ENCODE results near the gene SMIM45. TPM values are rescaled to one million over a fixed set of nuclear protein-coding genes. Genes with fewer than 3 reads are reported as not detected.

Gene SMIM45

GRCh38 chr22:42007922-42008321, 56.0 kb downstream of the SMIM45 start:
- ChIA-PET POLR2A (no interaction called here), CTCF (no interaction called here)
- DNase-seq (ENCODE audit: low read depth, low spot score) (no peak), ATAC-seq (no peak)
- TF ChIP-seq POLR2AphosphoS5 (IDR thresholded peaks at IDR 0.05; ENCODE audit: low read depth, low read length) (no peak), TCF7L2 (IDR thresholded peaks at IDR 0.05; ENCODE audit: low read depth, low read length) (no peak), CTCF (IDR thresholded peaks at IDR 0.05) (no peak), SIN3A (IDR thresholded peaks at IDR 0.05; ENCODE audit: borderline replicate concordance, insufficient read depth, low read depth, low read length) (no peak)
- TF ChIP-seq, protein P1, sequence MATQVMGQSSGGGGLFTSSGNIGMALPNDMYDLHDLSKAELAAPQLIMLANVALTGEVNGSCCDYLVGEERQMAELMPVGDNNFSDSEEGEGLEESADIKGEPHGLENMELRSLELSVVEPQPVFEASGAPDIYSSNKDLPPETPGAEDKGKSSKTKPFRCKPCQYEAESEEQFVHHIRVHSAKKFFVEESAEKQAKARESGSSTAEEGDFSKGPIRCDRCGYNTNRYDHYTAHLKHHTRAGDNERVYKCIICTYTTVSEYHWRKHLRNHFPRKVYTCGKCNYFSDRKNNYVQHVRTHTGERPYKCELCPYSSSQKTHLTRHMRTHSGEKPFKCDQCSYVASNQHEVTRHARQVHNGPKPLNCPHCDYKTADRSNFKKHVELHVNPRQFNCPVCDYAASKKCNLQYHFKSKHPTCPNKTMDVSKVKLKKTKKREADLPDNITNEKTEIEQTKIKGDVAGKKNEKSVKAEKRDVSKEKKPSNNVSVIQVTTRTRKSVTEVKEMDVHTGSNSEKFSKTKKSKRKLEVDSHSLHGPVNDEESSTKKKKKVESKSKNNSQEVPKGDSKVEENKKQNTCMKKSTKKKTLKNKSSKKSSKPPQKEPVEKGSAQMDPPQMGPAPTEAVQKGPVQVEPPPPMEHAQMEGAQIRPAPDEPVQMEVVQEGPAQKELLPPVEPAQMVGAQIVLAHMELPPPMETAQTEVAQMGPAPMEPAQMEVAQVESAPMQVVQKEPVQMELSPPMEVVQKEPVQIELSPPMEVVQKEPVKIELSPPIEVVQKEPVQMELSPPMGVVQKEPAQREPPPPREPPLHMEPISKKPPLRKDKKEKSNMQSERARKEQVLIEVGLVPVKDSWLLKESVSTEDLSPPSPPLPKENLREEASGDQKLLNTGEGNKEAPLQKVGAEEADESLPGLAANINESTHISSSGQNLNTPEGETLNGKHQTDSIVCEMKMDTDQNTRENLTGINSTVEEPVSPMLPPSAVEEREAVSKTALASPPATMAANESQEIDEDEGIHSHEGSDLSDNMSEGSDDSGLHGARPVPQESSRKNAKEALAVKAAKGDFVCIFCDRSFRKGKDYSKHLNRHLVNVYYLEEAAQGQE (IDR thresholded peaks at IDR 0.05; ENCODE audit: insufficient read depth in 1 of 2, low read depth in 2 of 2, low read length in 1 of 2) = no peak
- Histone ChIP-seq H3K27me3 (ENCODE audit: control insufficient read depth, insufficient read depth, low read length) (no peaks in the 10 kb centered on the region), H3K36me3 (ENCODE audit: control insufficient read depth, insufficient read depth, low read length) (no peaks in the 10 kb centered on the region), H3K27ac (ENCODE audit: low read length) (no peak overlapping the region), H3K4me3 (ENCODE audit: low read depth in 2 of 2, low read length in 2 of 2) (no peak overlapping the region), H3K9me3 (ENCODE audit: control insufficient read depth, insufficient read depth, low read depth, low read length) (peaks cover 3% of the 10 kb centered on the region; the same call in 1 of the 2 replicates), H3K4me1 (ENCODE audit: control insufficient read depth, insufficient read depth, low read length) (no peaks in the 10 kb centered on the region)
- intact Hi-C loops (cut with micrococcal nuclease; ENCODE audit: unreplicated experiment) (no loop called here), in situ Hi-C loops (cut with HindIII; ENCODE audit: low pct_unique_long_range_greater_than_20kb, low sequenced_read_pairs) (no loop called here)
- BruUV-seq (replicated peaks) = no TSS peak

Other genes with a start within 250 kb of the SMIM45 start
- 16.7 TPM for gene CCDC134, start 151.5 kb upstream of the SMIM45 start, total RNA-seq (2021; ENCODE audit: unreplicated experiment)
- 73.0 TPM for gene SREBF2, start 119.0 kb upstream of the SMIM45 start, total RNA-seq (2021; ENCODE audit: unreplicated experiment)
- 0.62 TPM for gene SHISA8, start 37.1 kb upstream of the SMIM45 start, total RNA-seq (2021; ENCODE audit: unreplicated experiment)
- 1.0 TPM for gene TNFRSF13C, start 25.3 kb upstream of the SMIM45 start, total RNA-seq (2021; ENCODE audit: unreplicated experiment)
- gene CENPM, start 5.0 kb upstream of the SMIM45 start, total RNA-seq (2021; ENCODE audit: unreplicated experiment) = 39.8 TPM
- gene SEPTIN3, start 17.3 kb downstream of the SMIM45 start, total RNA-seq (2021; ENCODE audit: unreplicated experiment) = 3.9 TPM
- gene WBP2NL, start 46.6 kb downstream of the SMIM45 start, total RNA-seq (2021; ENCODE audit: unreplicated experiment) = 0.44 TPM
- 24.2 TPM for gene NAGA, start 118.7 kb downstream of the SMIM45 start, total RNA-seq (2021; ENCODE audit: unreplicated experiment)
- gene PHETA2, start 122.1 kb downstream of the SMIM45 start, total RNA-seq (2021; ENCODE audit: unreplicated experiment) = 1.3 TPM
- gene SMDT1, start 127.5 kb downstream of the SMIM45 start, total RNA-seq (2021; ENCODE audit: unreplicated experiment) = 44.6 TPM
- 92.2 TPM for gene NDUFA6, start 138.6 kb downstream of the SMIM45 start, total RNA-seq (2021; ENCODE audit: unreplicated experiment)
- gene CYP2D6, start 178.7 kb downstream of the SMIM45 start, total RNA-seq (2021; ENCODE audit: unreplicated experiment) = 2.7 TPM